Coronary artery (tissue), 2 donors: Measurements from ENCODE around the gene RBM47.

Experiments used
- DNase-seq: peaks from one replicate; pipeline ENCODE4 v3.0.0-alpha.2; 2017; ENCODE audit warnings: low spot score
- H3K27ac ChIP-seq, 2 donors: fragments of 200-600 bp; sonication (generic); one replicate each; pipeline ENCODE4 v1.5.1; 2016 to 2019
- H3K4me3 ChIP-seq: fragments of 200-600 bp; sonication (generic); 2 replicates; pipeline ENCODE4 v1.5.1; 2016; ENCODE audit warnings: mild to moderate bottlenecking, moderate library complexity
- TF ChIP-seq, protein P1 (sequence below): fragments of 200-600 bp; sonication (generic); IDR thresholded peaks from one replicate; pipeline ENCODE4 v1.5.1; 2019; ENCODE audit warnings: antibody characterized with exemption

RBM47 gene

DNA sequence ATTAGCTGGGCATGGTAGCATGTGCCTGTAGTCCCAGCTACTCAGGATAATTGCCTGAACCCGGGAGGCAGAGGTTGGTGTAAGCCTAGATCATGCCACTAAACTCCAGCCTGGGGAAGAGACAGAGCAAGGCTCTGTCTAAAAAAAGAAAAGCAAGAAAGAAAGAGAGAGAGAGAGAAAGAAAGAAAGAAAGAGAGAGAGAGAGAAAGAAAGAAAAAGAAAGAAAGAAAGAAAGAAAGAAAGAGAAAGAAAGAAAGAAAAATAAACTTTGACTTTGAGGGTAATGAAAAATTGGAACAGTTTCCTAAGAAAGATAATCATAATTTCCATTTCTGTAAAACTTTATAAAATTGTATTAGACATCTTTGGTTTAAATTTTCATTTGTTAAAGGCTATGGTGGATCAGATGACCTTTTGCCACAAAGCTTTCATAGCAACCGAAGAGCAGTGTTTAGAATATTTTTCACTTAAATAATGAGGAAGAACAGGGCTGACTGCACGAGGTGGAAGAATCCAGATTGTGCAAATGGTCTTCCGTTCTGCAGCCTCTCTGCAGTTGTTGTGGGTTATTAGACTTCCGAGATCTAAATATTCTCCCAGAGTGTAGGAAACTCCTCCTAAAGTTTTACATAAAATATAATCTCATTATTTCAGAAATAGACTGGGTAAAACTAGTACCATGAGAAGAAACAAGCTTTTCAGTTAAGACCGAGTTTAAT lies 55.9 kb downstream of the RBM47 start:
- no peak overlapping the region for H3K4me3 ChIP-seq
- no peak for DNase-seq
- no peak overlapping the region for H3K27ac ChIP-seq
- TF ChIP-seq, protein P1, sequence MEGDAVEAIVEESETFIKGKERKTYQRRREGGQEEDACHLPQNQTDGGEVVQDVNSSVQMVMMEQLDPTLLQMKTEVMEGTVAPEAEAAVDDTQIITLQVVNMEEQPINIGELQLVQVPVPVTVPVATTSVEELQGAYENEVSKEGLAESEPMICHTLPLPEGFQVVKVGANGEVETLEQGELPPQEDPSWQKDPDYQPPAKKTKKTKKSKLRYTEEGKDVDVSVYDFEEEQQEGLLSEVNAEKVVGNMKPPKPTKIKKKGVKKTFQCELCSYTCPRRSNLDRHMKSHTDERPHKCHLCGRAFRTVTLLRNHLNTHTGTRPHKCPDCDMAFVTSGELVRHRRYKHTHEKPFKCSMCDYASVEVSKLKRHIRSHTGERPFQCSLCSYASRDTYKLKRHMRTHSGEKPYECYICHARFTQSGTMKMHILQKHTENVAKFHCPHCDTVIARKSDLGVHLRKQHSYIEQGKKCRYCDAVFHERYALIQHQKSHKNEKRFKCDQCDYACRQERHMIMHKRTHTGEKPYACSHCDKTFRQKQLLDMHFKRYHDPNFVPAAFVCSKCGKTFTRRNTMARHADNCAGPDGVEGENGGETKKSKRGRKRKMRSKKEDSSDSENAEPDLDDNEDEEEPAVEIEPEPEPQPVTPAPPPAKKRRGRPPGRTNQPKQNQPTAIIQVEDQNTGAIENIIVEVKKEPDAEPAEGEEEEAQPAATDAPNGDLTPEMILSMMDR, result no peak

DNA sequence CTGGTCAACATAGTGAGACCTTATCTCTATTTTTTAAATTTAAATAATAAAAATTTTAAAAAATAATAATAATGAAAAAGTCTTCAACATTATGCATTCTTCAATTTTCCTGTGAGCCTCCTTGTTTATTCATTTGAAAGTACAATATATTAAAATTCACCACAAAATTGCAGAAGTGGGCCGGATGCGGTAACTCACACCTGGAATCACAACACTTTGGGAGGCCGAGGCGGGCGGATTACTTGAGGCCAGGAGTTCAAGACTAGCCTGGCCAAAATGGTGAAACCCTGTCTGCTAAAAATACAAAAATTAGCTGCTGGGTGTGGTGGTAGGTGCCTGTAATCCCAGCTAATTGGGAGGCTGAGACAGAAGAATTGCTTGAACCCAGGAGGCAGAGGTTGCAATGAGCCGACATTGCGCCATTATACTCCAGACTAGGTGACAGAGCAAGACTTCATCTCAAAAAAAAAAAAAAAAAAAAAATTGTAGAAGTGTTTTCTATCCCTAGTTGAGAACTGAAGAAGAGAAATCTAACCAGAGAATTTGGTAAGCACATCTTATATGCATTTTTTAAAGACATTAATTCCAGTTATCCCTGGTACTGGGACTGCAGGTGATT lies 56.9 kb downstream of the RBM47 start:
- TF ChIP-seq, protein P1, result no peak

DNA sequence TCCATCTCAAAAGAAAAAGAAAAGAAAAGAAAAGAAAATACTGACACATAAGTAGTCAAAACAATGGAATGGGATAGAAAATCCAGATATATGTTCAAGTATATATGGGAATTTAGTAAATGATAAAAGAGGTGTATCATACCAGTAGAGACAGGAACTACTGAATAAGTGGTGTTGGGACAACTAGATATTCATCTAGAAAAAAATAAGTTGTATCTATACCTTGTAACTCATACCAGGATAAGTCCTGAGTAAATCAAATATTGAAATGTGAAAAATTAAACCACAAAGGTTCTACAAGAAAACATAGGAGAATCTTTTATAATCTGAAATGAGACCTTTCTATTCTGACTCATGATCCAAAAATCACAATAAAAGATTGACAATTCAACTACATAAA lies 58.5 kb downstream of the RBM47 start:
- no peak for DNase-seq
- no peak overlapping the region for H3K4me3 ChIP-seq
- H3K27ac ChIP-seq, result no peak overlapping the region
- TF ChIP-seq, protein P1, result no peak

More for the DNA sequence above, 56.9 kb downstream of the RBM47 start:
- DNase-seq, result no peak
- Histone ChIP-seq H3K27ac (no peak overlapping the region), H3K4me3 (no peak overlapping the region)

DNA sequence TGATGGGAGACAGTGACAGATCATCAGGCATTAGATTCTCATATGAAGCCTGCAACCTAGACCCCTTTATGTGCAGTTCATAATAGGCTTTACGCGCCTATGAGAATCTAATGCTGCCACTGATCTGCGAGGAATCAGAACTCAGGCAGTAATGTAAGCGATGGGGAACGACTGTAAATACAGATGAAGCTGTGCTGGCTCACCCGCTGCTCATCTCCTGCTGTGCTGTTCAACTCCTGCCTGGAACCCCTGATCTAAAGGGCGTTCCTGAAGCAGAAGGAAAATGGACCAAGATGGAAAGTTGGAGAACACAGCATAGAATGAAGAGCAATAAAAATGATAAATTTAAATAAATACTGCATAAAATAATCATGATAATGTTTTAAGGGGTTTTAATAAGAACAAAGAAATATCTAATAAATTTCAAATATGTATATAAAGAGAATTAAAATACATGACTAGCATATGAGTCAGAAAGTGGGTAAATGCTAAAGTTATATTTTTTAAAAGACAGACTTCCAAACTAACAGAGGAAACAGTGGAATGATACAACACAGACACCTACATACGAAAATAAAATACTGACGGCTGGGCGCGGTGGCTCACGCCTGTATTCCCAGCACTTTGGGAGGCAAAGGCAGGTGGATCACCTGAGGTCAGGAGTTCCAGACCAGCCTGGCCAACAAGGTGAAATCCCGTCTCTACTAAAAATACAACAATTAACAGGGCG lies 59.2 kb downstream of the RBM47 start:
- DNase-seq, result no peak
- TF ChIP-seq, protein P1, result no peak
- H3K4me3 ChIP-seq, result no peak overlapping the region
- no peak overlapping the region for H3K27ac ChIP-seq

DNA sequence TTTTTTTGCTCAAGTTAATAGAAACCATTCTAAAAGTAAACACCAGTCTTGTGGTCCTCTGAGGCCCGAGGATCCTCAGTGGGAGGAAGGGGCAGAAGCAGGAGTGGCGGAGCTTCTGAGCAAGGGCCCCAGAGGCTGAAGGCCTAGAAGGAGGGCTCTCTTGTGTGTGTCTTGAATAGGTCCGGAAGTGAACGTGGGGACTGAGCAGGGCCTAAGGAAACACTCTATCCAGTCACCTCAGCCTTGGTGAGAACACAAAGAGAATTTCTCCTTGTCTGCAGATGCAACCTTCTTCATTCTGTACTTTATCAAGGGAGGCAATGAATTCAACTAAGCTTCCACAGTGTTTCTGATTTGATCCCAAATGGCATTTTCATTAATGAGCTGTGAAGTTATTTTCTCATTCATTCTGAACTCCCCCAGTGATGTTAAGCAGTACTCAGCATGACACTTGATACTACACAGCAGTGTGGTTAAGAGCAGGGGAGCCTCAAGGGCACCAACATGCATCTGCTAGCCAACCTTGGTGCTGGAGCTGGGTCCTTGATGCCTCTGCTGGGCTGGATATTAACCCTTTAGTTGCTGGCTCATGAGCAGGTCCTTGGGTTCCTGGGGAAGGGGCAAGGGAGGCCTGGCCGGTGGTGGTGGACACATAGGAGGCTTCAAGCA lies 64.7 kb downstream of the RBM47 start:
- Histone ChIP-seq H3K27ac (peak overlapping the region in 1 of 2 donors; percentile 32), H3K4me3 (no peak overlapping the region)
- DNase-seq, result no peak
- TF ChIP-seq, protein P1, result no peak

DNA sequence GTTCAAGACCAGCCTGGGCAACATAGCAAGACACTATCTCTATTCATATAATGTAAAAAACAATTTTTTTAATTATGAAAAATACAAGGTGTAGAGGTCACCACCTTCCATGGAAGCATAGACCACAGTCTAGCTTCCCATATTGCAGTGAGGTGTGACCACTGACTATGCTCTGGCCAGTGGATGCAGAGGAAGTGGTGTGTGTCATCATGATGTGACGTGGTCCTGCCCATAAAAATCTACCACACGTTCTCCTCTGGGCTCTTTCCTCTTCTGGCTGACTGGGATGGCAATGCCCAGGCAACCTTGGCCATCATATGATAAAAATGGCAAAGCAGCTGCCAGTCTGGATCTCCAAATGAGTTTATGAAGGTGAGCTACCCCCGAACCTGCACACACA lies 65.7 kb downstream of the RBM47 start:
- no peak for DNase-seq
- no peak overlapping the region for H3K4me3 ChIP-seq
- H3K27ac ChIP-seq, result no peak overlapping the region
- TF ChIP-seq, protein P1, result no peak
